Activated naive CD8-positive, alpha-beta T cell treated with anti-CD3 and anti-CD28 coated beads, Interleukin-2, amount 50 U/mL, for 24 hours (primary cell): ENCODE data around the gene CDKL5.
A peak's percentile ranks its signal among the peaks of the same experiment; 100 is the strongest.

Experiments used
- ATAC-seq: fragments of 150-1000 bp; cut with Tn5 transposase; one replicate; pipeline ENCODE4 v1.10.0; 2021
- DNase-seq: peaks from one replicate; pipeline ENCODE4 v3.0.0; 2021
- H3K27ac Mint-ChIP-seq: one replicate; pipeline ENCODE4 v1.8.0; 2021; ENCODE audit warnings: mild to moderate bottlenecking, mixed read lengths
- H3K27me3 Mint-ChIP-seq: one replicate; pipeline ENCODE4 v1.8.0; 2021; ENCODE audit warnings: mixed read lengths
- H3K36me3 Mint-ChIP-seq: one replicate; pipeline ENCODE4 v1.8.0; 2021; ENCODE audit warnings: low read depth, mixed read lengths
- H3K4me1 Mint-ChIP-seq: one replicate; pipeline ENCODE4 v1.8.0; 2021; ENCODE audit warnings: mixed read lengths
- H3K4me3 Mint-ChIP-seq: one replicate; pipeline ENCODE4 v1.8.0; 2021; ENCODE audit warnings: mild to moderate bottlenecking, moderate library complexity, mixed read lengths
- H3K9me3 Mint-ChIP-seq: one replicate; pipeline ENCODE4 v1.8.0; 2021; ENCODE audit warnings: mixed read lengths

Gene CDKL5

GRCh38 chrX:18425199-18426003, at the start of gene CDKL5:
TSS of gene CDKL5 (plus strand) at chrX:18425608. CDS start at chrX:18507097, 81,489 bp downstream.
- Mint-ChIP-seq H3K4me1 (peaks cover 10% of the 10 kb centered on the region), H3K9me3 (no peaks in the 10 kb centered on the region), H3K36me3 (no peaks in the 10 kb centered on the region), H3K27me3 (no peaks in the 10 kb centered on the region), H3K4me3 (peak within 1 kb of the TSS; percentile 78), H3K27ac (no peak within 1 kb of the TSS)
- ATAC-seq (peak; percentile 95), DNase-seq (peak; percentile 92)

GRCh38 chrX:18377796-18378195, 47.6 kb upstream of the CDKL5 start:
- peak; percentile 52 for ATAC-seq
- no peak overlapping the region for H3K27ac Mint-ChIP-seq
- H3K36me3 Mint-ChIP-seq: no peaks in the 10 kb centered on the region
- no peak overlapping the region for H3K4me3 Mint-ChIP-seq
- no peaks in the 10 kb centered on the region for H3K9me3 Mint-ChIP-seq
- peaks cover 1% of the 10 kb centered on the region for H3K4me1 Mint-ChIP-seq
- no peaks in the 10 kb centered on the region for H3K27me3 Mint-ChIP-seq
- DNase-seq: peak; percentile 19

DNA sequence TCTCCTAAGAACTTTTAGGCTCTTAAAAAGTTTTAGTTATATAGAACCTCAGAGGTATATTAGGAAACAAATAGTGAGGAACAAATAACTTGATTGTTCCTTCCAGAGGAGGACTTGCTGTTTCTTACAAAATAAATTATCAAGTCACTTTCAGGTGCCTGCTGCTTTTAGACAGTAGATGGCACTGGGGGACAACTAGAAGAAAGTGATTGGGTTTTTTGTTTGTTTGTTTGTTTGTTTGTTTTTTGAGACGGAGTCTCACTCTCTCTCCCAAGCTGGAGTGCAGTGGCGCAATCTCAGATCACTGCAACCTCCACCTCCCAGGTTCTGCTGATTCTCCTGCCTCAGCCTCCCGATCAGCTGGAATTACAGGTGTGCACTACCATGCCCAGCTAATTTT, 35.4 kb upstream of the CDKL5 start:
- peaks cover 2% of the 10 kb centered on the region for H3K4me1 Mint-ChIP-seq
- no peak overlapping the region for H3K4me3 Mint-ChIP-seq
- no peaks in the 10 kb centered on the region for H3K36me3 Mint-ChIP-seq
- no peak for DNase-seq
- peaks cover 2% of the 10 kb centered on the region for H3K27me3 Mint-ChIP-seq
- no peak overlapping the region for H3K27ac Mint-ChIP-seq
- H3K9me3 Mint-ChIP-seq: no peaks in the 10 kb centered on the region
- no peak for ATAC-seq

GRCh38 chrX:18390941-18391538, 34.4 kb upstream of the CDKL5 start:
- H3K4me1 Mint-ChIP-seq: peaks cover 2% of the 10 kb centered on the region

GRCh38 chrX:18394477-18394876, 30.9 kb upstream of the CDKL5 start:
- no peak overlapping the region for H3K27ac Mint-ChIP-seq
- H3K36me3 Mint-ChIP-seq: no peaks in the 10 kb centered on the region
- H3K4me3 Mint-ChIP-seq: no peak overlapping the region
- H3K9me3 Mint-ChIP-seq: no peaks in the 10 kb centered on the region
- peaks cover 2% of the 10 kb centered on the region for H3K27me3 Mint-ChIP-seq
- DNase-seq (no peak), ATAC-seq (no peak)
- H3K4me1 Mint-ChIP-seq: peaks cover 2% of the 10 kb centered on the region

More at GRCh38 chrX:18390941-18391538, 34.4 kb upstream of the CDKL5 start:
- no peak overlapping the region for H3K4me3 Mint-ChIP-seq
- no peaks in the 10 kb centered on the region for H3K9me3 Mint-ChIP-seq
- peak; percentile 44 for DNase-seq
- H3K27me3 Mint-ChIP-seq: peaks cover 2% of the 10 kb centered on the region
- no peak for ATAC-seq
- H3K27ac Mint-ChIP-seq: no peak overlapping the region
- H3K36me3 Mint-ChIP-seq: no peaks in the 10 kb centered on the region

- H3K9me3 Mint-ChIP-seq: no peaks in the 10 kb centered on the region
- ATAC-seq: no peak
- H3K36me3 Mint-ChIP-seq: no peaks in the 10 kb centered on the region
- H3K27ac Mint-ChIP-seq: no peak overlapping the region
- no peak for DNase-seq
- no peaks in the 10 kb centered on the region for H3K4me1 Mint-ChIP-seq
- no peaks in the 10 kb centered on the region for H3K27me3 Mint-ChIP-seq
- no peak overlapping the region for H3K4me3 Mint-ChIP-seq
These were observed 23.6 kb upstream of the CDKL5 start for GRCh38 chrX:18401848-18402213.

GRCh38 chrX:18406531-18407266, 18.7 kb upstream of the CDKL5 start:
- Mint-ChIP-seq H3K27me3 (no peaks in the 10 kb centered on the region), H3K9me3 (no peaks in the 10 kb centered on the region), H3K4me1 (no peaks in the 10 kb centered on the region), H3K36me3 (no peaks in the 10 kb centered on the region), H3K27ac (no peak overlapping the region), H3K4me3 (no peak overlapping the region)
- ATAC-seq (no peak), DNase-seq (no peak)

DNA sequence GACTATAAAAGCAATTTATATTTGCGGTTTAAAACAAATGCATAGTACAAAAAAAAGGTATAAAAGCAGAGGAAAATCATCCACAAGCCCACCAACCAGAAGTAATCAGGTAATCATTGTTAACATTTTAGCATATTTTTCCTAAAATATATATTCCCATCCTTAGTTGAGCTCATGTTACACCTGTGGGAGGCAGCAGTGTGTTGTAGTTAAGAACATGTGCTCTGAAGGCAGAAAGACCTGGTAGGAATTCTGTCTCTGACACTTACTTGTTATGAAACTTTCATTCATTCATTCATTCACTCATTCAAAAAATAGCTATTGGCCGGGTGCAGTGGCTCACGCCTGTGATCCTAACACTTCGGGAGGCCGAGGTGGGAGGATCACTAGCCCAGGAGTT, 15.4 kb upstream of the CDKL5 start:
- H3K9me3 Mint-ChIP-seq: no peaks in the 10 kb centered on the region
- no peak for DNase-seq
- ATAC-seq: no peak
- H3K27me3 Mint-ChIP-seq: no peaks in the 10 kb centered on the region
- no peaks in the 10 kb centered on the region for H3K4me1 Mint-ChIP-seq
- no peak overlapping the region for H3K27ac Mint-ChIP-seq
- H3K36me3 Mint-ChIP-seq: no peaks in the 10 kb centered on the region
- no peak overlapping the region for H3K4me3 Mint-ChIP-seq

DNA sequence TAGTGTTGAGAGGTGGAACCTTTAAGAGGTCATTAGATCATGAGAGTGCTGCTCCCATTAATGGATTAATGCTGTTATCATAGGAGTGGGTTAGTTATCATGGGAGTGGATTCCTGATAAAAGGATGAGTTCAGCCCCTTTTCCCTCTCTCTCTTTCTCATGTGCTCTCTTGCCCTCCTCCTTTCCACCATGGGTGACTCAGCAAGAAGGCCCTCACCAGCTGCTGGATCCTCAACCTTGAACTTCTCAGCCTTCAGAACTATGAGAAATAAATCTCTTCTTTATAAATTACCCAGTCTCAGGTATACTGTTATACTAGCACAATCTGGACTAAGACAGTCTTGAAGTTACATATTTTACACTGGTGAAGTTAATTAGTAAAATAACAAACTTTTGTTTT, 10.0 kb upstream of the CDKL5 start:
- Mint-ChIP-seq H3K27me3 (no peaks in the 10 kb centered on the region), H3K9me3 (no peaks in the 10 kb centered on the region), H3K4me1 (no peaks in the 10 kb centered on the region), H3K36me3 (no peaks in the 10 kb centered on the region), H3K27ac (no peak overlapping the region), H3K4me3 (no peak overlapping the region)
- DNase-seq: no peak
- no peak for ATAC-seq

DNA sequence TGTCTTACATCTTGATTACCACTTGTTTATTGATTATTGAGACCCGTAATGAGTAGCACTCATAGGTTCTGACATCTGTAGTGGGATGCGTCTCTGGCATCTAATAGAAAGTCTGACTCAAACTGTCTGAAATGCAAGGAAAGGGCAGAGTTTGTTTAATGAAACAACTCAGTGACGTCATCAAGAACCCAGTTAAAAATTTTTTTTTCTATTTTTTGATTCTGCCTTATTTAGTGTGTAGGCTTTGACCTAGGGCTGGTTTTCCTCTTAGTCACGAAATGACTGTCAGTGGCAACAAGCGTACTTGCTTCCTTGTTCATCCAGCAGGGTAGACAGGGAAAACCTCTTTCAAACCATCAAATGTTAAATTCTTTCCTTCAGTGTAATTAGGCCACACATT, 3.1 kb upstream of the CDKL5 start:
- Mint-ChIP-seq H3K36me3 (no peaks in the 10 kb centered on the region), H3K4me1 (peaks cover 10% of the 10 kb centered on the region), H3K4me3 (no peak overlapping the region), H3K27me3 (no peaks in the 10 kb centered on the region), H3K27ac (no peak overlapping the region), H3K9me3 (no peaks in the 10 kb centered on the region)
- ATAC-seq (no peak), DNase-seq (no peak)

DNA sequence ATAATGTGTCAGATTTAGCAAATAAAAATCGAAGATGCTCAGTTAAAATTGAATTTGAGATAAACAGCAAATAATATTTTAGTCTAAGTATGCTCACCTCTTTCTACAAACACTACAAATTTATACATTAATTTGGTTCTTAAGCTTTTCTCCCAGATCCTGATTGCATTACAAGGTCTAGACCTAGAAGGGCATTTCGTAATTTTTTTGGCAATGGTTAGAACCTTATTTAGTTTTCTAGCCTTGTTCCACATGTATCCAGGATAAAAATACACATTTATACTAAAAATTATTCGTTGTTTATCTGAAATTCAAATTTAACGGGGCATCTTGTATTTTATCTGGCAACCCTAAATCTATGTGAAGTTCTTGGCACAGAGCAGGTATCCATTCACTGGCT, 2.5 kb upstream of the CDKL5 start:
- H3K36me3 Mint-ChIP-seq: no peaks in the 10 kb centered on the region
- H3K4me1 Mint-ChIP-seq: peaks cover 10% of the 10 kb centered on the region

DNA sequence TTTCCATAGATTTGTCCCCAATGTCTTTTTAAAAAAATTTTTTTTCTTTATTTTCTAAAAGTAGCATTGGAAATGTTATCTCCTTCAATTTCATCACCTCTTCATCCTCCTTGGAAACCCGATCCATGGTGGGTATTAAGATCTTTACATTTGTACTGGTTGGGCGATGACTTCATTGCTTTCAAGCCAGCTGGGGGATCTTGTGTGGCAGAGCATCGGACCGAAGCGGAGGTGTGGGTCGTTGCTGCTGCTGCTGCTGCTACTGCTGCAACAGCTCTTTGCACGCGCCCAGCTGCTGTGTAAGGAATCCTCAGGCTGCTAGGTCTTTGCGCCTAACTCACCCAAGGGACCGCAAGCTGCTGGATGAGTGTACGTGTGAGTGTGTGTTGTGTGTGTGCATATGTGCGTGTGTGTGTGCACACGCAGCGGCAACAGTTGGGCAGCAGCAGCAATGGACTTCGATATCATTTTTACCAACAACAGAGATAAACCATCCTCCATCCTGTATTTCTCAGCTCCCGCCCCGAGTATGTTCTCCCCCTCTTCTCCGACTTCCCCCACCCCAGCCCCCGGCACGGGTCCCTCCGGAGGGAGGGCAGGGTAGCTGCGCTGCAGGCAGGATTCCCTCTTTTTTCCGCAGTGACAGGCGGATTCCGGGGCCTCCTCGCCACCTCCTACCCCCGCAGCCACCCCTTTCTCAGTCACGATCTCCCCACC, 768 bp upstream of the CDKL5 start:
- no peak for ATAC-seq
- H3K27me3 Mint-ChIP-seq: no peaks in the 10 kb centered on the region
- peak; percentile 8 for DNase-seq
- peaks cover 10% of the 10 kb centered on the region for H3K4me1 Mint-ChIP-seq
- no peak overlapping the region for H3K27ac Mint-ChIP-seq
- no peaks in the 10 kb centered on the region for H3K9me3 Mint-ChIP-seq
- H3K4me3 Mint-ChIP-seq: peak overlapping the region; percentile 78
- no peaks in the 10 kb centered on the region for H3K36me3 Mint-ChIP-seq

More for the DNA sequence above, 2.5 kb upstream of the CDKL5 start:
- Mint-ChIP-seq H3K27ac (no peak overlapping the region), H3K27me3 (no peaks in the 10 kb centered on the region), H3K9me3 (no peaks in the 10 kb centered on the region), H3K4me3 (no peak overlapping the region)
- DNase-seq (no peak), ATAC-seq (no peak)

GRCh38 chrX:18426004-18426320, 554 bp downstream of the CDKL5 start:
- ATAC-seq (no peak), DNase-seq (peak; percentile 2)
- Mint-ChIP-seq H3K27ac (no peak overlapping the region), H3K4me1 (peaks cover 10% of the 10 kb centered on the region), H3K36me3 (no peaks in the 10 kb centered on the region), H3K27me3 (no peaks in the 10 kb centered on the region), H3K9me3 (no peaks in the 10 kb centered on the region), H3K4me3 (peak overlapping the region; percentile 78)

DNA sequence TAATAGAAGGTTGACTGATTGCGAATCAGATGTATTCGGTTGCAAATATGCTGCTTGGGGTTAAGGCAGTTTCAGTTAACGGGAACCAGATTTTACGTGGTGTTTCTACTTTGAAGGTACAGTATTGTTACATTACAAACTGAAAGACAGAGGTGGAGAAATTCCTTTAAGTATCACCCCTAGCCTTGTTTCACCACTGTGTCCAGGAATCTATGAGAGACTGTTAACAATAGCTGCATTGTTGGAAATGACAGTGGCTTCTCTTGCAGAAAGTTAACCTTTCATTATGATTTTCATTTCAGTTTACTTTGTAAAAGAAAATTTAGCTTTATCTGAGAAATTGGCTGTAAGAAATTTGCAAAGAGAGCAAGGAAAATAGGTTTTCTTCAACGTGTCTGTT, 2.6 kb downstream of the CDKL5 start:
- H3K9me3 Mint-ChIP-seq: no peaks in the 10 kb centered on the region
- no peak overlapping the region for H3K4me3 Mint-ChIP-seq
- H3K27ac Mint-ChIP-seq: no peak overlapping the region
- H3K36me3 Mint-ChIP-seq: no peaks in the 10 kb centered on the region
- no peaks in the 10 kb centered on the region for H3K27me3 Mint-ChIP-seq
- DNase-seq: no peak
- ATAC-seq: no peak
- peaks cover 10% of the 10 kb centered on the region for H3K4me1 Mint-ChIP-seq
